HG03442 (cell line): Measurements from ENCODE around the gene VKORC1L1.
"Not testable (repeated sequence)": the region's sequence is repeated elsewhere in the genome, so short reads cannot be mapped to it uniquely, and the experiment has no call there.

Source experiments
- ATAC-seq: cut with Tn5 transposase; IDR thresholded peaks from one replicate; pipeline ENCODE4 v1.9.1; 2021; ENCODE audit warnings: mild to moderate bottlenecking, moderate library complexity; ENCODE audit not compliant: unreplicated experiment

VKORC1L1 gene

GRCh38 chr7:65974191-65974801 is 101.4 kb downstream of the VKORC1L1 start:
- no peak for ATAC-seq

GRCh38 chr7:65974876-65975275 is 102.0 kb downstream of the VKORC1L1 start:
- ATAC-seq = no peak

GRCh38 chr7:65975814-65976445 is 103.1 kb downstream of the VKORC1L1 start:
- no peak for ATAC-seq

- no peak for ATAC-seq
Observed at GRCh38 chr7:65976659-65977196, 103.9 kb downstream of the VKORC1L1 start.

- ATAC-seq = no peak
Observed at GRCh38 chr7:65978891-65979582, 106.2 kb downstream of the VKORC1L1 start.

GRCh38 chr7:65979583-65980477 is 107.0 kb downstream of the VKORC1L1 start:
- ATAC-seq = no peak

GRCh38 chr7:65980478-65981250 is 107.8 kb downstream of the VKORC1L1 start:
- ATAC-seq = peak; percentile 77

GRCh38 chr7:65981965-65982792 is 109.3 kb downstream of the VKORC1L1 start, which contains the start of gene GUSB:
Gene GUSB, minus strand, starts transcription at chr7:65982213. Its CDS starts 30 bp downstream, at chr7:65982183.
- peak; percentile 75 for ATAC-seq

GRCh38 chr7:65983965-65984658 is 111.2 kb downstream of the VKORC1L1 start:
- ATAC-seq = no peak

GRCh38 chr7:65988084-65988483 is 115.2 kb downstream of the VKORC1L1 start:
- no peak for ATAC-seq

- ATAC-seq = not testable (repeated sequence)
Observed at GRCh38 chr7:65988503-65988902, 115.6 kb downstream of the VKORC1L1 start.

- no peak for ATAC-seq
Observed at GRCh38 chr7:65989694-65990080, 116.8 kb downstream of the VKORC1L1 start.

- ATAC-seq = not testable (repeated sequence)
Observed at GRCh38 chr7:65991829-65992228, 119.0 kb downstream of the VKORC1L1 start.

- ATAC-seq = no peak
Observed at GRCh38 chr7:65992526-65992925, 119.7 kb downstream of the VKORC1L1 start.

- not testable (repeated sequence) for ATAC-seq
Observed at GRCh38 chr7:65994984-65995383, 122.1 kb downstream of the VKORC1L1 start.

- ATAC-seq = not testable (repeated sequence)
Observed at GRCh38 chr7:66000823-66001417, 128.0 kb downstream of the VKORC1L1 start.

GRCh38 chr7:66005115-66005671 is 132.3 kb downstream of the VKORC1L1 start:
- ATAC-seq = not testable (repeated sequence)

- no peak for ATAC-seq
Observed at GRCh38 chr7:66007232-66007631, 134.4 kb downstream of the VKORC1L1 start.
